ENCODE results near the gene PDE9A.

Gene PDE9A

DNA sequence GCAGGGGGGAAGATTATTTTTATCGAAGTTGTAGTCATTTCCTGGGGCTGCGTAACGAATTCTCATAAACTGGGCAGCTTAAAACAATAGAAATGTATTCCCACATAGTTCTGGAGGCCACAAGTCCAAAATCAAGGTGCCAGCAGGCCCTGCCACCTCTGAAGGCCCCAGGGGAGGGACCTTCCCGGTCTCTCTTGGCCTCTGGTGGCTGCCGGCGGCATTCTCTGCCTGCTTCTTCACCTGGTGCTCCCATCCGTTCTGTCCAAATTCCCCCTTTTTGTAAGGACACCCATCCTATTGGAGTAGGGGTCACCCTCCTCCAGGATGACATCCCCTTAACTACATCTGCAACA, 92.8 kb downstream of the PDE9A start:
- Histone ChIP-seq H3K27me3 (ENCODE audit: insufficient read depth, low read length, poor library complexity) (no peaks in the 10 kb centered on the region), H3K4me3 (ENCODE audit: low read depth in 1 of 2, low read length in 2 of 2) (no peak overlapping the region), H3K4me1 (ENCODE audit: insufficient read depth, low read length) (no peaks in the 10 kb centered on the region), H4K20me1 (ENCODE audit: insufficient read depth, low read length) (no peaks in the 10 kb centered on the region), H3K9me3 (ENCODE audit: insufficient read depth, low read length, severe bottlenecking) (no peaks in the 10 kb centered on the region), H3K79me2 (ENCODE audit: insufficient read depth, low read length) (no peaks in the 10 kb centered on the region), H3K4me2 (ENCODE audit: insufficient read depth, low read length) (no peak overlapping the region), H2AFZ (ENCODE audit: low read depth, low read length) (no peak overlapping the region), H3K27ac (ENCODE audit: low read length) (no peak overlapping the region), H3K9ac (ENCODE audit: low read depth, low read length) (no peak overlapping the region), H3K36me3 (ENCODE audit: insufficient read depth, low read length) (no peaks in the 10 kb centered on the region)
- DNase-seq: no peak
- ATAC-seq (ENCODE audit: insufficient read depth, low read depth): no peak
- TF ChIP-seq, protein P1, sequence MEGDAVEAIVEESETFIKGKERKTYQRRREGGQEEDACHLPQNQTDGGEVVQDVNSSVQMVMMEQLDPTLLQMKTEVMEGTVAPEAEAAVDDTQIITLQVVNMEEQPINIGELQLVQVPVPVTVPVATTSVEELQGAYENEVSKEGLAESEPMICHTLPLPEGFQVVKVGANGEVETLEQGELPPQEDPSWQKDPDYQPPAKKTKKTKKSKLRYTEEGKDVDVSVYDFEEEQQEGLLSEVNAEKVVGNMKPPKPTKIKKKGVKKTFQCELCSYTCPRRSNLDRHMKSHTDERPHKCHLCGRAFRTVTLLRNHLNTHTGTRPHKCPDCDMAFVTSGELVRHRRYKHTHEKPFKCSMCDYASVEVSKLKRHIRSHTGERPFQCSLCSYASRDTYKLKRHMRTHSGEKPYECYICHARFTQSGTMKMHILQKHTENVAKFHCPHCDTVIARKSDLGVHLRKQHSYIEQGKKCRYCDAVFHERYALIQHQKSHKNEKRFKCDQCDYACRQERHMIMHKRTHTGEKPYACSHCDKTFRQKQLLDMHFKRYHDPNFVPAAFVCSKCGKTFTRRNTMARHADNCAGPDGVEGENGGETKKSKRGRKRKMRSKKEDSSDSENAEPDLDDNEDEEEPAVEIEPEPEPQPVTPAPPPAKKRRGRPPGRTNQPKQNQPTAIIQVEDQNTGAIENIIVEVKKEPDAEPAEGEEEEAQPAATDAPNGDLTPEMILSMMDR (IDR thresholded peaks at IDR 0.05; ENCODE audit: borderline replicate concordance, extremely low read depth, low read length, poor library complexity, severe bottlenecking): no peak
- TF ChIP-seq EZH2 (IDR thresholded peaks at IDR 0.05; ENCODE audit: borderline replicate concordance, low read depth, low read length, severe bottlenecking): no peak

DNA sequence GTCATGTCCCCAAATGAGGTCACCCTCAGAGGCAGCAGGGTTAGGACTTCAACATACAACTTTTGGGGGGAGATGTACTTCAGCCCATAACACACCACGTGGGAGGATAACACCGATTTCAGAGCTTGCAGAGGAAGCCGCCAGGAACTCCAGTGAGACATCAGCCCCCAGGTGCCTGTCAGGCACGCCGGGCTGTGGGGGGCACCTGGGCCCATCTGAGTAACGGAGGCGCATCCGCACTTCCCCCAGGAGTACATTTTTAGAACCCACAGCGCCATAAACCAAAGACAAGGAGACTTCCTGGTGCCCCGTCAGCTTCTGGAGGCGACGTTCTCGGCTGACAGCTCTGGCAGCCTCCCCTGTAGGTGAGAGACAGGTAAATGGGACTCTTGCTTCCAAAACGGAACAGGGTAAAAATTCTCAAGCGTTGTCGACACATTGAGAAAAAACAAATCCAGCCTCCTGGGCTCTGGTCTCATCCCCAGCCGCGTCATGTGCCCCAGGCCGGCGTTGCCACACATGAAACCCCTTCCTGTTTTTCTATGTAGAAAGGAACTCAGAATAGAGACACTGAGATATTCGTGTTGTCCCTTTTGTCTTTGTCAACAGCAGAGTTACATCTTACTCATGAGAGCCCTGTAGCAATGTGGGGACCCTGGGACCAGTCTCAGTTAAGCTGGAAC, 93.3 kb downstream of the PDE9A start:
- Histone ChIP-seq H3K27me3 (ENCODE audit: insufficient read depth, low read length, poor library complexity) (no peaks in the 10 kb centered on the region), H3K4me1 (ENCODE audit: insufficient read depth, low read length) (no peaks in the 10 kb centered on the region), H3K27ac (ENCODE audit: low read length) (no peak overlapping the region), H3K4me2 (ENCODE audit: insufficient read depth, low read length) (no peak overlapping the region), H3K36me3 (ENCODE audit: insufficient read depth, low read length) (no peaks in the 10 kb centered on the region), H3K9me3 (ENCODE audit: insufficient read depth, low read length, severe bottlenecking) (no peaks in the 10 kb centered on the region), H3K4me3 (ENCODE audit: low read depth in 1 of 2, low read length in 2 of 2) (no peak overlapping the region), H4K20me1 (ENCODE audit: insufficient read depth, low read length) (no peaks in the 10 kb centered on the region), H2AFZ (ENCODE audit: low read depth, low read length) (no peak overlapping the region), H3K79me2 (ENCODE audit: insufficient read depth, low read length) (no peaks in the 10 kb centered on the region), H3K9ac (ENCODE audit: low read depth, low read length) (no peak overlapping the region)
- DNase-seq: no peak
- ATAC-seq (ENCODE audit: insufficient read depth, low read depth): no peak
- TF ChIP-seq, protein P1 (IDR thresholded peaks at IDR 0.05; ENCODE audit: borderline replicate concordance, extremely low read depth, low read length, poor library complexity, severe bottlenecking): no peak
- TF ChIP-seq EZH2 (IDR thresholded peaks at IDR 0.05; ENCODE audit: borderline replicate concordance, low read depth, low read length, severe bottlenecking): no peak

DNA sequence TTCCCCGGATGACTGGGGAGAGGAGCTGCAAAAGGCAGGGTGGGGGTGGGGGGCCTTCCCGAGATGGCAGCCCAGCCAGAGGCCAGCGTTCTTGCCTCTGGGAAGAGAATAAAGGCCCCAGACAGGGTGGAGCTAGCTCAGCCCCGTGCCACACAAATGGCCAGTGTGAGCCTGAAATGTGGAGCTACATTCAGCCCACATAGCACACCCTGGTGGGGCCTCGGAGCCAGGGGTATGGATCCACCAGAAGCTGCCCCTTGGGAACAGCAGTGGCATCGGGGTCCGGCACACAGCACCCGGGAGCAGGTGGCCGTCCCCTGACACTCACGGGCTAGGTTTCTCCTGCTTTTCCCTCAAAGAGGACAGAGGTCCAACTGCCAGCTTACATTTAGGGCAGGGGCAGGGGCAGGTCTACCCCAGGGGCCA, 93.9 kb downstream of the PDE9A start:
- DNase-seq (no peak), ATAC-seq (ENCODE audit: insufficient read depth, low read depth) (no peak)
- TF ChIP-seq EZH2 (IDR thresholded peaks at IDR 0.05; ENCODE audit: borderline replicate concordance, low read depth, low read length, severe bottlenecking): no peak
- TF ChIP-seq, protein P1 (IDR thresholded peaks at IDR 0.05; ENCODE audit: borderline replicate concordance, extremely low read depth, low read length, poor library complexity, severe bottlenecking): no peak
- Histone ChIP-seq H3K4me1 (ENCODE audit: insufficient read depth, low read length) (no peaks in the 10 kb centered on the region), H3K4me3 (ENCODE audit: low read depth in 1 of 2, low read length in 2 of 2) (no peak overlapping the region), H3K9ac (ENCODE audit: low read depth, low read length) (no peak overlapping the region), H3K27ac (ENCODE audit: low read length) (no peak overlapping the region), H3K27me3 (ENCODE audit: insufficient read depth, low read length, poor library complexity) (no peaks in the 10 kb centered on the region), H3K79me2 (ENCODE audit: insufficient read depth, low read length) (no peaks in the 10 kb centered on the region), H4K20me1 (ENCODE audit: insufficient read depth, low read length) (no peaks in the 10 kb centered on the region), H2AFZ (ENCODE audit: low read depth, low read length) (no peak overlapping the region), H3K36me3 (ENCODE audit: insufficient read depth, low read length) (no peaks in the 10 kb centered on the region), H3K9me3 (ENCODE audit: insufficient read depth, low read length, severe bottlenecking) (no peaks in the 10 kb centered on the region), H3K4me2 (ENCODE audit: insufficient read depth, low read length) (no peak overlapping the region)

Data from DND-41 (cell line).